T-helper 17 cell (primary cell): Measurements from ENCODE around the gene ANKRD13D. TPM values are rescaled to one million over a fixed set of nuclear protein-coding genes. Genes with fewer than 3 reads are reported as not detected.

ENCODE experiments used
- ATAC-seq: fragments of 150-1000 bp; cut with Tn5 transposase; 2 replicates; pipeline ENCODE4 v1.10.0; 2021; ENCODE audit warnings: mild to moderate bottlenecking, moderate library complexity
- DNase-seq, 3 donors: peaks; one replicate each; pipeline versions ENCODE4 v3.0.0 to v3.0.0-alpha.2; 2020 to 2021
- H3K9me3 ChIP-seq: one replicate; pipeline ENCODE4 v1.7.0; 2013; ENCODE audit warnings: low read length, mild to moderate bottlenecking; ENCODE audit not compliant: control insufficient read depth, poor library complexity, severe bottlenecking
- H3K27ac Mint-ChIP-seq: one replicate; pipeline ENCODE4 v1.8.0; 2022; ENCODE audit warnings: mild to moderate bottlenecking, moderate library complexity, mixed read lengths
- H3K27me3 Mint-ChIP-seq: one replicate; pipeline ENCODE4 v1.8.0; 2022; ENCODE audit warnings: mixed read lengths
- H3K36me3 Mint-ChIP-seq: one replicate; pipeline ENCODE4 v1.8.0; 2022; ENCODE audit warnings: low read depth, mixed read lengths
- H3K4me1 Mint-ChIP-seq: one replicate; pipeline ENCODE4 v1.8.0; 2022; ENCODE audit warnings: mild to moderate bottlenecking, mixed read lengths
- H3K4me3 Mint-ChIP-seq: one replicate; pipeline ENCODE4 v1.8.0; 2022; ENCODE audit warnings: mild to moderate bottlenecking, moderate library complexity, mixed read lengths
- total RNA-seq, 4 donors: library from RNA in 2 of 4; stranded (reverse) in 2 of 4; gene quantifications; one replicate each; pipeline ENCODE4 v1.2.3 and lab custom pipeline; 2022 to 2026

Gene ANKRD13D
- total RNA-seq (100 to 1,000 TPM; 174 to 220 TPM), total RNA-seq (lab: John Stamatoyannopoulos, UW) (154 to 170 reads per million in 2 donors)

DNA sequence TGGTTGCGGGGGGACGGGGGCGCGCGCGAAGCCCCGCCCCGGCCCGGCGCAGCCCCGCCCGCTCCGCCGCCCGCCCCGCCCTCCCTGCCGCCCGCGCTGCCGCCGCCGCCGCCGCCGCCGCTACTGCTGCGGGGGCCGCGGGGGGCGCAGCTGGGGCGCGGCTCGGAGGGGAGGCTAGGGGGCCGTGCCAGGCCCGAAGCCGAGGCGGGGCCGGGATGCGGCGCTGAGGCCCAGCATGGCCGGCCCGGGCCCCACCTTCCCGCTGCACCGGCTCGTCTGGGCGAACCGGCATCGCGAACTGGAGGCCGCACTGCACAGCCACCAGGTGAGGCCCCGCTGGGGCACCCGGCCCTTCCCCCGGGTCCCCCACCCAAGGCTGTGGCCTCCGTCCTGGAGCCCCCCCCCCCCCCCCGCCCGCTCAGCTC is at the start of gene ANKRD13D:
Gene ANKRD13D (plus strand): TSS at position 78 of the 425 bp plus-strand sequence. CDS start 158 bp downstream, at position 236.
- Mint-ChIP-seq H3K27me3 (no peaks in the 10 kb centered on the region), H3K4me3 (peak within 1 kb of the TSS; percentile 95), H3K4me1 (peaks cover 54% of the 10 kb centered on the region), H3K36me3 (no peaks in the 10 kb centered on the region), H3K27ac (peak within 1 kb of the TSS; percentile 100)
- peak; percentile 47 for ATAC-seq
- no peak for DNase-seq
- no peaks in the 10 kb centered on the region for H3K9me3 ChIP-seq

GRCh38 chr11:67239783-67240575 is 49.1 kb upstream of the ANKRD13D start:
- DNase-seq: peak; percentile 91 to 95 (median 92)
- no peaks in the 10 kb centered on the region for H3K9me3 ChIP-seq
- Mint-ChIP-seq H3K4me3 (peak overlapping the region; percentile 99), H3K27ac (peak overlapping the region; percentile 100), H3K36me3 (peaks cover 6% of the 10 kb centered on the region), H3K27me3 (no peaks in the 10 kb centered on the region), H3K4me1 (peaks cover 45% of the 10 kb centered on the region)
- peak; percentile 87 for ATAC-seq

GRCh38 chr11:67240576-67241389 is 48.3 kb upstream of the ANKRD13D start:
- no peaks in the 10 kb centered on the region for H3K27me3 Mint-ChIP-seq
- peak overlapping the region; percentile 99 for H3K4me3 Mint-ChIP-seq
- H3K36me3 Mint-ChIP-seq: peaks cover 10% of the 10 kb centered on the region
- H3K9me3 ChIP-seq: no peaks in the 10 kb centered on the region
- DNase-seq (peak; percentile 66 to 80 (median 76)), ATAC-seq (peak; percentile 62)
- H3K27ac Mint-ChIP-seq: peak overlapping the region; percentile 100
- peaks cover 51% of the 10 kb centered on the region for H3K4me1 Mint-ChIP-seq

DNA sequence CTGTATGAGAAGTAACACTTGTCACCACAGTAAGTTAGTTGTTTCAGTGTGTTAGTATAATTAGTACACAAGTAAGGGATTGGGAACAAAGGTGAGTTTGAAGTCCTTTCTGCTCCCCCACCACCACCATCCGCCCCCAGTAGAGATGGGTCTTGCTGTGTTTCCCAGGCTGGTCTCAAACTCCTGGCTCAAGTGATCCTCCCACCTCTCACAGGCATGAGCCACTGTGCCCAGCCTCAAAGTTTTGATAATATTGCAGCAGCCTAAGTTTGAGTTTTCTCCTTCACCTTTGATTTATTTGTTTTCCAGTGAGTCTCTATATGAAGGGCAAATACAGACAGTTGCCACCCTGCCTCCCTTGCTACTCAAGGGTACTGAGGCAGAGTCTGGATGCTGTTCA is 46.6 kb upstream of the ANKRD13D start:
- ATAC-seq (no peak), DNase-seq (no peak)
- no peaks in the 10 kb centered on the region for H3K27me3 Mint-ChIP-seq
- H3K36me3 Mint-ChIP-seq: peaks cover 10% of the 10 kb centered on the region
- no peaks in the 10 kb centered on the region for H3K9me3 ChIP-seq
- H3K27ac Mint-ChIP-seq: peak overlapping the region; percentile 100
- peak overlapping the region; percentile 99 for H3K4me3 Mint-ChIP-seq
- peaks cover 56% of the 10 kb centered on the region for H3K4me1 Mint-ChIP-seq

- H3K9me3 ChIP-seq: no peaks in the 10 kb centered on the region
- ATAC-seq: no peak
- Mint-ChIP-seq H3K4me3 (peak overlapping the region; percentile 99), H3K4me1 (peaks cover 57% of the 10 kb centered on the region), H3K27me3 (no peaks in the 10 kb centered on the region), H3K36me3 (peaks cover 10% of the 10 kb centered on the region), H3K27ac (peak overlapping the region; percentile 100)
- DNase-seq: no peak
These were observed 46.1 kb upstream of the ANKRD13D start for GRCh38 chr11:67243051-67243450.

DNA sequence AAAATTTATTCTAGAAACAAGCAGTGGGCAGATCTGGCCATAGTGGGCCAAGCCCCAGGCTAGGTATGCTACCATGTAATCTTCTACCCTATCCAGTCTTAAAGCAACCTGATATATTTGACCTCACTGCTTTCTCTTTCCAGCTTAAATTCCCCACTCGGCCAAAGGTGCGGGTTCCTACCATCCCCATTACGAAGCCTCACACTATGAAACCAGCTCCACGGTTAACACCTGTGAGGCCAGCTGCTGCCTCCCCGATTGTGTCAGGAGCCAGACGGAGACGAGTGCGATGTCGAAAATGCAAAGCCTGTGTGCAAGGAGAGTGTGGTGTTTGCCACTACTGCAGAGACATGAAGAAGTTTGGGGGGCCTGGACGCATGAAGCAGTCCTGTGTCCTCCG is 44.1 kb upstream of the ANKRD13D start:
- no peaks in the 10 kb centered on the region for H3K9me3 ChIP-seq
- H3K4me1 Mint-ChIP-seq: peaks cover 52% of the 10 kb centered on the region
- ATAC-seq (no peak), DNase-seq (no peak)
- peak overlapping the region; percentile 63 for H3K4me3 Mint-ChIP-seq
- H3K27me3 Mint-ChIP-seq: no peaks in the 10 kb centered on the region
- peak overlapping the region; percentile 100 for H3K27ac Mint-ChIP-seq
- H3K36me3 Mint-ChIP-seq: peaks cover 12% of the 10 kb centered on the region

DNA sequence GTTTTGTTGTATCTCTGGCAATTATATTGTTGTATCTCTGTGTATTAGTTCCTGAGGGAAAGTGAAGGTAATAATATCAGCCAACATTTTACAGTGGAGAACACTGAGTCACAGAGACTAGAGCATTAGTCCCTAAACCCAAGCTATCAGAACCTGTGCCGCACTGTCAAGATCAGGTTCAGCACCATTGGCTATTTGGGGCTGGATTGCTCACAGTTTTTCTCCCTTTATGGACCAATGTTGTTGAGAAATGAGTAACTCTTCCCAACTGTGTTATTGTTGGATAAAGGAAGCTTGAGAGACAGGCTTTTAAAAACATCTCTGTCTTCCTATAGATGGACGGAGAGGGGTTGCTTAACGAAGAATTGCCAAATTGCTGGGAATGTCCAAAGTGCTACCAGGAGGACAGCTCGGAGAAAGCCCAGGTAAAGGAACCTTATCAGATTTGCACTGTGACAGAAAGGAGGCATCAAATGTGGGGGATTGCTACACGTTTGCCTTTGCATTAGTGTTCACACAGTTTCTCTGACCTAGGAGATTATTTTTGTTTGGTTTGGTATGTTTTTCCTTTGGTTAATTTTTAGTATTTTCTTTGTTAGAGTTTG is 41.1 kb upstream of the ANKRD13D start:
- Mint-ChIP-seq H3K27ac (peak overlapping the region; percentile 100), H3K27me3 (no peaks in the 10 kb centered on the region), H3K4me3 (no peak overlapping the region), H3K36me3 (peaks cover 9% of the 10 kb centered on the region), H3K4me1 (peaks cover 35% of the 10 kb centered on the region)
- ATAC-seq: no peak
- DNase-seq: no peak
- no peaks in the 10 kb centered on the region for H3K9me3 ChIP-seq

DNA sequence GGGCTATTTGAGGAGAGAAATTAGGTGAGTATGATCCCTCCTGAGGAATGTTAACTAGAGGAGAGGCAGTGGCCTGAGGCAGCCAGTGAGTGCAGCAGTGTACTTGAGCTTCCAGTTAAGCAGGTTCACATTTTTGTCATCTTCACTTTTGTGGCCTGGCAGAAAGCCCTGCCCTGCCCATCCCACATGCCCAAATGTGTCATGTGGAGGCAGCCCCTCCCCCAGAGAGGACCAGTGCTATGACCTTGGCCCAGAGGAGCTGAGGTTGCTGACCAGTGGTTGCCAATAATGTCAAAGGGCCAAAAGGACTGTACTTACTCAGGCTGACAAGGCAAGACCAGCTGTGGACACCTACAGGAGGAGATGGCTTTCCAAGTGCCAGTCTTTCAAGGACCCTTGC is 40.5 kb upstream of the ANKRD13D start:
- ATAC-seq (no peak), DNase-seq (no peak)
- peak overlapping the region; percentile 100 for H3K27ac Mint-ChIP-seq
- H3K4me1 Mint-ChIP-seq: peaks cover 41% of the 10 kb centered on the region
- peaks cover 13% of the 10 kb centered on the region for H3K36me3 Mint-ChIP-seq
- no peak overlapping the region for H3K4me3 Mint-ChIP-seq
- no peaks in the 10 kb centered on the region for H3K27me3 Mint-ChIP-seq
- no peaks in the 10 kb centered on the region for H3K9me3 ChIP-seq

- H3K36me3 Mint-ChIP-seq: peaks cover 9% of the 10 kb centered on the region
These were observed 38.8 kb upstream of the ANKRD13D start for GRCh38 chr11:67250059-67251043.

DNA sequence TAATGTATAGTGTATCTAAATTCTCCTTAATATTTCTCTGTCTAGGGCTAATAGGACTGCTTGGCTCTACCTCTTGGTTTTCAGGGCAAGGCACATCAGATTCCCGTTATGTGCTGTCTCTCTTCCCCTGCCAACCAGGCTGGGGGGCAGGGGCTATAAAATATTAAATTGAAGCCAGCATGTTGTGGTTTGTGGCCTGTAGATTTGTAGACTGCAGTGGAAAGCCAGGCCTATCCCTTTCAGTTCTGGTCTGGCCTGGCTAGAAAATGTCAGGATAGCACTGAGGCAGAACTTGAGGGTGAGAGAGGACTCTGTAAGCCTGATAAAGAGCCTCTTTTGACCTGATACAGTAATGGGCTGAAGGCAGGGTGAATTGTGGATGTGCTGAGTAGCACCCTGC is 37.3 kb upstream of the ANKRD13D start:
- no peak overlapping the region for H3K4me3 Mint-ChIP-seq
- H3K9me3 ChIP-seq: no peaks in the 10 kb centered on the region
- H3K27ac Mint-ChIP-seq: no peak overlapping the region
- H3K36me3 Mint-ChIP-seq: peaks cover 9% of the 10 kb centered on the region
- no peaks in the 10 kb centered on the region for H3K27me3 Mint-ChIP-seq
- peaks cover 32% of the 10 kb centered on the region for H3K4me1 Mint-ChIP-seq
- no peak for ATAC-seq
- no peak for DNase-seq

More at GRCh38 chr11:67250059-67251043, 38.8 kb upstream of the ANKRD13D start:
- no peak for DNase-seq
- Mint-ChIP-seq H3K4me3 (peak overlapping the region; percentile 78), H3K4me1 (peaks cover 39% of the 10 kb centered on the region), H3K27me3 (no peaks in the 10 kb centered on the region), H3K27ac (peak overlapping the region; percentile 100)
- H3K9me3 ChIP-seq: no peaks in the 10 kb centered on the region
- ATAC-seq: no peak

DNA sequence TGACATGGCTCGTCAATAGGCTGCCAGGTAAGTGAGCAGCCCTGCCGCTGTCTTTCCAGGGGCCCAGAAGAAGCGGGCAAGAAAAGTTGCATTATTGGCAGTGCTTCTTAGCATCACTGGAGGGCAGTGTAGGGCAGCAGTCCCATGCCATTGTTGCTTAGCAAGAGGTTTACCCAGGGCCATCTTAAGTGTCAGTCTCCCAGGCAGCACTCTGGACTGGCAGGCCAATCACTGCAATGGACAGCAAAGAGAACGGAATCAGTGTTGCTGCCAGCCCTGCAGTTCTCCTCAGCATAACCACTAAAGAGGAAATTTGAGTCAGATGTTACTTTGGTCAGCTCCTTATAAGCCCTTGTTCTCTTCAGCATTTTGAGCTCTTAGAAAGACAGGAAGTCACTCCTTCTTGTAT is 36.3 kb upstream of the ANKRD13D start:
- H3K4me3 Mint-ChIP-seq: peak overlapping the region; percentile 5
- H3K27me3 Mint-ChIP-seq: no peaks in the 10 kb centered on the region
- ATAC-seq (peak; percentile 55), DNase-seq (no peak)
- H3K27ac Mint-ChIP-seq: peak overlapping the region; percentile 81
- peaks cover 36% of the 10 kb centered on the region for H3K4me1 Mint-ChIP-seq
- no peaks in the 10 kb centered on the region for H3K9me3 ChIP-seq
- H3K36me3 Mint-ChIP-seq: peaks cover 9% of the 10 kb centered on the region
